ENCODE data around the gene CFAP91.
A peak's percentile ranks its signal among the peaks of the same experiment; 100 is the strongest.

Gene CFAP91

GRCh38 chr3:119702530-119703527 lies at the start of gene CFAP91:
TSS of gene CFAP91 (plus strand) at chr3:119703022. CDS start at chr3:119703099, 77 bp downstream.
- peak; percentile 73 to 78 for DNase-seq

- no peak for DNase-seq
Observed at GRCh38 chr3:119653876-119654275, 48.9 kb upstream of the CFAP91 start.

GRCh38 chr3:119657887-119658702 lies 44.7 kb upstream of the CFAP91 start:
- no peak for DNase-seq

- no peak for DNase-seq
Observed at GRCh38 chr3:119658994-119659393, 43.8 kb upstream of the CFAP91 start.

- DNase-seq, result no peak
Observed at GRCh38 chr3:119659606-119660291, 43.1 kb upstream of the CFAP91 start.

GRCh38 chr3:119660474-119661440 lies 42.1 kb upstream of the CFAP91 start, which contains the start of gene POPDC2:
TSS of gene POPDC2 (minus strand) at chr3:119660589. CDS start at chr3:119660423, 166 bp downstream.
- DNase-seq, result no peak

GRCh38 chr3:119662604-119663373 lies 40.0 kb upstream of the CFAP91 start:
- no peak for DNase-seq

- no peak for DNase-seq
Observed at GRCh38 chr3:119663885-119664284, 38.9 kb upstream of the CFAP91 start.

- no peak for DNase-seq
Observed at GRCh38 chr3:119664370-119664769, 38.5 kb upstream of the CFAP91 start.

GRCh38 chr3:119664850-119665379 lies 37.9 kb upstream of the CFAP91 start:
- DNase-seq, result no peak

- DNase-seq, result no peak
Observed at GRCh38 chr3:119665954-119666559, 36.8 kb upstream of the CFAP91 start.

GRCh38 chr3:119669906-119670570 lies 32.8 kb upstream of the CFAP91 start:
- DNase-seq, result no peak

- DNase-seq, result no peak
Observed at GRCh38 chr3:119672776-119673175, 30.0 kb upstream of the CFAP91 start.

GRCh38 chr3:119673875-119674274 lies 28.9 kb upstream of the CFAP91 start:
- DNase-seq, result no peak

GRCh38 chr3:119675188-119675874 lies 27.5 kb upstream of the CFAP91 start:
- DNase-seq, result no peak

GRCh38 chr3:119676020-119676419 lies 26.8 kb upstream of the CFAP91 start:
- DNase-seq, result no peak

GRCh38 chr3:119676771-119677640 lies 25.8 kb upstream of the CFAP91 start, which contains the start of gene COX17:
TSS of gene COX17 (minus strand) at chr3:119677406. CDS start at chr3:119677310, 96 bp downstream.
- peak; percentile 92 to 97 for DNase-seq

GRCh38 chr3:119677641-119677934 lies 25.2 kb upstream of the CFAP91 start:
- DNase-seq, result no peak
